H9 (cell line): ENCODE data around the gene CSNK1A1. TPM values are rescaled to one million over a fixed set of nuclear protein-coding genes. Genes with fewer than 3 reads are reported as not detected.

ENCODE experiments used
- DNase-seq: peaks from one replicate; pipeline ENCODE4 v3.0.0-alpha.2; 2017
- H2AFZ ChIP-seq: one replicate; pipeline ENCODE4 v1.6.1; 2013; ENCODE audit warnings: mild to moderate bottlenecking, low read length, control low read depth, moderate library complexity
- H2AK5ac ChIP-seq: 2 replicates; pipeline ENCODE4 v1.6.1; 2013; ENCODE audit warnings: low read length, control low read depth, mixed read lengths; ENCODE audit not compliant: insufficient read length
- H2BK120ac ChIP-seq: one replicate; pipeline ENCODE4 v1.6.1; 2013; ENCODE audit warnings: low read depth, mild to moderate bottlenecking, low read length, control low read depth, inconsistent platforms; ENCODE audit not compliant: poor library complexity, severe bottlenecking
- H2BK12ac ChIP-seq: 2 replicates; pipeline ENCODE4 v1.6.1; 2013; ENCODE audit warnings: low read length, control low read depth, mixed read lengths, low read depth; ENCODE audit not compliant: insufficient read length
- H2BK15ac ChIP-seq: 2 replicates; pipeline ENCODE4 v1.6.1; 2013; ENCODE audit warnings: low read depth, low read length, control low read depth
- H2BK20ac ChIP-seq: one replicate; pipeline ENCODE4 v1.6.1; 2013; ENCODE audit warnings: low read depth, mild to moderate bottlenecking, low read length, control low read depth, inconsistent platforms; ENCODE audit not compliant: poor library complexity, severe bottlenecking
- H2BK5ac ChIP-seq: 2 replicates; pipeline ENCODE4 v1.6.1; 2013; ENCODE audit warnings: low read length, control low read depth, mixed read lengths; ENCODE audit not compliant: insufficient read length
- H3K14ac ChIP-seq: 2 replicates; pipeline ENCODE4 v1.6.1; 2013; ENCODE audit warnings: low read length, control low read depth; ENCODE audit not compliant: insufficient read depth
- H3K18ac ChIP-seq: 2 replicates; pipeline ENCODE4 v1.6.1; 2013; ENCODE audit warnings: low read depth, mild to moderate bottlenecking, mixed read lengths, low read length, control low read depth; ENCODE audit not compliant: insufficient read length
- H3K23ac ChIP-seq: 2 replicates; pipeline ENCODE4 v1.6.1; 2013; ENCODE audit warnings: low read length, control low read depth, mixed read lengths, low read depth; ENCODE audit not compliant: insufficient read length
- H3K23me2 ChIP-seq: 2 replicates; pipeline ENCODE4 v1.6.1; 2013; ENCODE audit warnings: low read depth, mild to moderate bottlenecking, mixed read lengths, low read length, control low read depth; ENCODE audit not compliant: insufficient read length, poor library complexity, severe bottlenecking
- H3K27ac ChIP-seq: 2 replicates; pipeline ENCODE4 v1.5.1; 2013; ENCODE audit warnings: low read length, control low read depth, mixed read lengths, low read depth; ENCODE audit not compliant: insufficient read length
- H3K27me3 ChIP-seq: 2 replicates; pipeline ENCODE4 v1.6.1; 2013; ENCODE audit warnings: low read length, control low read depth, inconsistent platforms; ENCODE audit not compliant: insufficient read depth
- H3K4ac ChIP-seq: 2 replicates; pipeline ENCODE4 v1.6.1; 2013; ENCODE audit warnings: low read depth, mild to moderate bottlenecking, control low read depth, inconsistent platforms, low read length, moderate library complexity
- H3K4me1 ChIP-seq: 2 replicates; pipeline ENCODE4 v1.6.1; 2013; ENCODE audit warnings: low read length, control low read depth, inconsistent platforms; ENCODE audit not compliant: insufficient read depth
- H3K4me2 ChIP-seq: 2 replicates; pipeline ENCODE4 v1.6.1; 2013; ENCODE audit warnings: low read length, control low read depth, mixed read lengths; ENCODE audit not compliant: insufficient read length, insufficient read depth
- H3K56ac ChIP-seq: 2 replicates; pipeline ENCODE4 v1.6.1; 2013; ENCODE audit warnings: low read depth, mild to moderate bottlenecking, mixed read lengths, low read length, control low read depth; ENCODE audit not compliant: insufficient read length
- H3K79me1 ChIP-seq: 2 replicates; pipeline ENCODE4 v1.6.1; 2013; ENCODE audit warnings: low read depth, mild to moderate bottlenecking, moderate library complexity, low read length, control low read depth, inconsistent platforms; ENCODE audit not compliant: insufficient read depth, poor library complexity, severe bottlenecking
- H3K79me2 ChIP-seq: 2 replicates; pipeline ENCODE4 v1.6.1; 2013; ENCODE audit warnings: low read length, control low read depth, inconsistent platforms; ENCODE audit not compliant: insufficient read depth
- H3K9ac ChIP-seq: 2 replicates; pipeline ENCODE4 v1.6.1; 2013; ENCODE audit warnings: low read length, control low read depth, mixed read lengths; ENCODE audit not compliant: insufficient read length; ENCODE audit errors: extremely low read depth
- H3K9me3 ChIP-seq: one replicate; pipeline ENCODE4 v1.6.1; 2013; ENCODE audit warnings: low read depth, low read length, inconsistent platforms; ENCODE audit not compliant: control insufficient read depth
- H3T11ph ChIP-seq: one replicate; pipeline ENCODE4 v1.6.1; 2013; ENCODE audit warnings: mild to moderate bottlenecking, low read length, control low read depth, inconsistent platforms
- H4K20me1 ChIP-seq: one replicate; pipeline ENCODE4 v1.6.1; 2013; ENCODE audit not compliant: control insufficient read depth, insufficient read length, insufficient read depth
- H4K5ac ChIP-seq: 2 replicates; pipeline ENCODE4 v1.6.1; 2013; ENCODE audit warnings: low read depth, mild to moderate bottlenecking, mixed read lengths, low read length, control low read depth; ENCODE audit not compliant: insufficient read length
- H4K8ac ChIP-seq: replicated peaks from 2 replicates; pipeline ENCODE4 v1.6.1; 2013; ENCODE audit warnings: low read length, control low read depth, mixed read lengths, low read depth; ENCODE audit not compliant: insufficient read length
- H4K91ac ChIP-seq: 2 replicates; pipeline ENCODE4 v1.6.1; 2013; ENCODE audit warnings: low read depth, mild to moderate bottlenecking, moderate library complexity, mixed read lengths, low read length, control low read depth; ENCODE audit not compliant: insufficient read length
- H3K27ac Mint-ChIP-seq, 3 experiments: 2 replicates in 2 of 3; 3 replicates in 1 of 3; pipeline ENCODE4 v1.8.0; 2020 to 2021; ENCODE audit warnings: mixed read lengths in 3 of 3, mild to moderate bottlenecking in 1 of 3, moderate library complexity in 1 of 3
- H3K27me3 Mint-ChIP-seq: 2 replicates; pipeline ENCODE4 v1.8.0; 2021; ENCODE audit warnings: low read depth, mild to moderate bottlenecking, moderate library complexity, mixed read lengths
- H3K36me3 Mint-ChIP-seq, 3 experiments: 2 replicates in 2 of 3; 3 replicates in 1 of 3; pipeline ENCODE4 v1.8.0; 2020 to 2021; ENCODE audit warnings: low read depth in 3 of 3, mixed read lengths in 3 of 3; ENCODE audit not compliant: insufficient read depth in 1 of 3
- H3K4me1 Mint-ChIP-seq, 2 experiments: 2 replicates each; pipeline ENCODE4 v1.8.0; 2020; ENCODE audit warnings: mixed read lengths in 2 of 2
- H3K4me3 Mint-ChIP-seq, 2 experiments: 2 replicates in 1 of 2; 3 replicates in 1 of 2; pipeline ENCODE4 v1.8.0; 2020 to 2021; ENCODE audit warnings: mild to moderate bottlenecking in 2 of 2, mixed read lengths in 2 of 2, moderate library complexity in 1 of 2
- H3K9me3 Mint-ChIP-seq, 2 experiments: 2 replicates in 1 of 2; 3 replicates in 1 of 2; pipeline ENCODE4 v1.8.0; 2020; ENCODE audit warnings: mild to moderate bottlenecking in 2 of 2, mixed read lengths in 2 of 2, moderate library complexity in 1 of 2
- CTCF ChIP-seq: fragments of 200-600 bp; sonication (generic); conservative IDR thresholded peaks from 3 replicates; pipeline ENCODE4 v1.8.0; 2021; ENCODE audit warnings: antibody characterized with exemption, mild to moderate bottlenecking
- WGBS: extraction: QIAGEN DNeasy Blood & Tissue Kit; methylation state at CpG from one replicate; pipeline ENCODE4 v1.1.7; 2013; ENCODE audit warnings: missing lambda C conversion rate, low lambda C conversion rate, mixed read lengths; ENCODE audit not compliant: insufficient read length; ENCODE audit errors: extremely low coverage; 5-methylcytosine and 5-hydroxymethylcytosine counted together
- total RNA-seq: library from RNA; stranded (reverse); gene quantifications from 2 replicates; pipeline ENCODE4 v1.2.1, GENCODE V29; 2021

Gene CSNK1A1
- total RNA-seq, 1 experiment from 2014 or later, result 310 TPM

- H4K8ac ChIP-seq, result peak overlapping the region; percentile 85
- no peaks in the 10 kb centered on the region for H3K4me1 ChIP-seq
- H2AK5ac ChIP-seq, result no peak overlapping the region
- H3K23ac ChIP-seq, result peak overlapping the region; percentile 14
- H3K9me3 ChIP-seq, result no peaks in the 10 kb centered on the region
- peak overlapping the region; percentile 79 for H2BK12ac ChIP-seq
- 0 out of 2 replicates have a peak overlapping the region, but pooled peaks have one; percentile 69 for H2BK15ac ChIP-seq
- Mint-ChIP-seq H3K9me3 (peaks cover 0 to 2% of the 10 kb centered on the region in 2 experiments; a peak in 1 of 5 replicates), H3K27me3 (no peaks in the 10 kb centered on the region), H3K4me3 (peak overlapping the region; percentile 98 to 99), H3K36me3 (peaks cover 39 to 53% (median 49%) of the 10 kb centered on the region in 3 experiments), H3K27ac (peak overlapping the region; percentile 97 to 99 (median 99)), H3K4me1 (peaks cover 31 to 39% of the 10 kb centered on the region in 2 experiments)
- peak overlapping the region; percentile 90 for H3K27ac ChIP-seq
- peak overlapping the region; percentile 89 for H3K4ac ChIP-seq
- H2BK20ac ChIP-seq, result no peak overlapping the region
- H3K4me2 ChIP-seq, result peak overlapping the region; percentile 99
- no peaks in the 10 kb centered on the region for H3K79me1 ChIP-seq
- peak overlapping the region; percentile 36 for H4K5ac ChIP-seq
- no peaks in the 10 kb centered on the region for H3K27me3 ChIP-seq
- TF ChIP-seq CTCF, result no peak
- peak overlapping the region; percentile 98 for H3K14ac ChIP-seq
- peaks cover 49% of the 10 kb centered on the region for H3K79me2 ChIP-seq
- peaks cover 15% of the 10 kb centered on the region for H3K23me2 ChIP-seq
- peak overlapping the region; percentile 63 for H4K91ac ChIP-seq
- no peak overlapping the region for H3T11ph ChIP-seq
- peak overlapping the region; percentile 74 for H3K18ac ChIP-seq
- H2AFZ ChIP-seq, result no peak overlapping the region
- no peaks in the 10 kb centered on the region for H4K20me1 ChIP-seq
- DNase-seq, result no peak
- H2BK5ac ChIP-seq, result peak overlapping the region; percentile 96
- H3K56ac ChIP-seq, result peak overlapping the region; percentile 99
- no CpG with 5 or more reads among the region's 40 CpGs for WGBS
- peak overlapping the region; percentile 97 for H3K9ac ChIP-seq
- peak overlapping the region; percentile 53 for H2BK120ac ChIP-seq
Observed at GRCh38 chr5:149550594-149551226, 529 bp downstream of the CSNK1A1 start.
